Measurements from ENCODE around the gene GPR158.

GRCh38 chr10:25531457-25532061 lies 356.8 kb downstream of the GPR158 start:
- TF ChIP-seq ZNF70 (CRISPR knock-in tag; IDR thresholded peaks at IDR 0.05): no peak
- TF ChIP-seq PATZ1 (CRISPR knock-in tag; IDR thresholded peaks at IDR 0.05; ENCODE audit: borderline replicate concordance): no peak
